H1 (cell line): ENCODE measurements around the gene TBX4. TPM values are rescaled to one million over a fixed set of nuclear protein-coding genes. Genes with fewer than 3 reads are reported as not detected.

ENCODE experiments used
- ASH2L ChIP-seq: fragments of 200-600, 300-600 bp; sonication (generic); IDR thresholded peaks from one replicate; pipeline ENCODE4 v1.7.1; 2017; ENCODE audit warnings: low read length
- BCL11A ChIP-seq, 2 experiments: IDR thresholded peaks; one replicate each; pipeline ENCODE4 v1.6.1; 2011; ENCODE audit warnings: low read depth in 2 of 2, low read length in 2 of 2, mild to moderate bottlenecking in 2 of 2
- CHD1 ChIP-seq: IDR thresholded peaks from 2 replicates; pipeline ENCODE4 v1.6.1; 2012; ENCODE audit warnings: low read depth, low read length, improper control_type of control experiment
- CTBP2 ChIP-seq: IDR thresholded peaks from 2 replicates; pipeline ENCODE4 v1.7.0; 2011; ENCODE audit warnings: borderline replicate concordance, mild to moderate bottlenecking, moderate library complexity, mixed read lengths, low read length; ENCODE audit not compliant: insufficient read depth, insufficient read length
- HDAC6 ChIP-seq: IDR thresholded peaks from one replicate; pipeline ENCODE4 v1.7.1; 2012; ENCODE audit warnings: low read depth, mild to moderate bottlenecking, inconsistent platforms, low read length, moderate library complexity
- POLR2AphosphoS5 ChIP-seq: IDR thresholded peaks from 2 replicates; pipeline ENCODE4 v1.6.1; 2011; ENCODE audit warnings: low read depth, low read length
- RAD21 ChIP-seq, 2 experiments: IDR thresholded peaks in 1 of 2; conservative IDR thresholded peaks in 1 of 2; 2 replicates each; pipeline ENCODE4 v1.6.1; 2011; ENCODE audit warnings: low read depth in 2 of 2, low read length in 2 of 2, improper control_type of control experiment in 1 of 2, inconsistent platforms in 1 of 2, mild to moderate bottlenecking in 1 of 2, moderate library complexity in 1 of 2
- YY1 ChIP-seq: IDR thresholded peaks from 2 replicates; pipeline ENCODE4 v1.6.1; 2011; ENCODE audit warnings: low read depth, mild to moderate bottlenecking, low read length
- polyA plus RNA-seq, 7 experiments: library from polyadenylated mRNA; depleted of rRNA in 3 of 7; stranded (reverse) in 5 of 7; unstranded in 2 of 7; fragments of >200 nt in 5 of 7; fragments of 200-250 nt in 2 of 7; gene quantifications; 1 replicate in 5 of 7; 2 replicates in 1 of 7; 4 replicates in 1 of 7; pipeline versions ENCODE4 v1.2.1 to v1.2.3, GENCODE V29; 2011 to 2013; ENCODE audit warnings: missing spikeins in 2 of 7, mixed read lengths in 2 of 7
- total RNA-seq: library from RNA; stranded (reverse); fragmentation: NEBNext Ultra II Directional; extraction: Animal tissue kit (Norgen Biotek cat#: 25700); gene quantifications from 2 replicates; pipeline ENCODE4 v1.2.1, GENCODE V29; 2021
- TF ChIP-seq, protein P1 (sequence below): IDR thresholded peaks from 2 replicates; pipeline ENCODE4 v1.6.1; 2012; ENCODE audit warnings: low read length, inconsistent platforms

The TBX4 gene
- total and polyA plus RNA-seq, 2 of the 8 experiments (the other 6 are each of a cell fraction or from before 2014, with no cell fraction given) = 0.02 TPM; not detected in 1

DNA sequence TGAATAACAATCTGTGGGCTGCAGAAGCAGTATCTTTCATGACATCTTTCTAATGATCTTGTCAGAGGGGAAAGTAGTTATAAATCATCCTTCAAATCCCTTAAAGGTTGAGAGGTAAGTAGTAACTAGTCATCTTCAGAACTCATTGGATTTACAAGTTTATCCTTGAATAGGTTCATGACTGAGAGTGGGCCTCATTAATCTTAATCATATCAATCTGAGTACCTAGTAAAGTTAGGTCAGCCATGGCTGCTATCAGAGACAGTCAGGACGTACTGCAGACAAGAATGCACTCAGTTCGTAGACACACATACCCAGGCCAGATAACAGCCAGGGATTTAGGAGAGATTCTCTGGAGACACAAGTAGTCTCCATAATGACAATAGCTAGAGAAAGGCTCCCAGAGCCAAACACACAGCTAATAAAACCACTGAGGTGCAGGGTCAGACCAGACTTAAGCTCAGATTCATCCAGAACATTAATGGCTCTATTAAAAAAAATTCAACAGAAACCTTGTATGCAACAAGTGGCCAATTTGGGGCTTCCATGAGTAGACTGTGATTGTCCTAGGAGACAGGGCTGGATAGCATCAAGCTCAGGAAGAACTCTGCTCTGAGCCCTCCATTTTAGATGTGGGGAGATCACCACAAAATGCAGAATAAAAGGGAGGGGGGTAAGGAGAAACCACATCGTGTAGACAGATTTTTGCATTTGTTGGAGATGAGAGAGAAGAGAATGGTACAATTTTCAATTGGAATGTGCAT is 65.8 kb downstream of the TBX4 start (continued):
- TF ChIP-seq, protein P1, sequence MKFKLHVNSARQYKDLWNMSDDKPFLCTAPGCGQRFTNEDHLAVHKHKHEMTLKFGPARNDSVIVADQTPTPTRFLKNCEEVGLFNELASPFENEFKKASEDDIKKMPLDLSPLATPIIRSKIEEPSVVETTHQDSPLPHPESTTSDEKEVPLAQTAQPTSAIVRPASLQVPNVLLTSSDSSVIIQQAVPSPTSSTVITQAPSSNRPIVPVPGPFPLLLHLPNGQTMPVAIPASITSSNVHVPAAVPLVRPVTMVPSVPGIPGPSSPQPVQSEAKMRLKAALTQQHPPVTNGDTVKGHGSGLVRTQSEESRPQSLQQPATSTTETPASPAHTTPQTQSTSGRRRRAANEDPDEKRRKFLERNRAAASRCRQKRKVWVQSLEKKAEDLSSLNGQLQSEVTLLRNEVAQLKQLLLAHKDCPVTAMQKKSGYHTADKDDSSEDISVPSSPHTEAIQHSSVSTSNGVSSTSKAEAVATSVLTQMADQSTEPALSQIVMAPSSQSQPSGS = no peak
- TF ChIP-seq RAD21 (IDR thresholded peaks at IDR 0.05 in 1 of 2, conservative IDR thresholded peaks at IDR 0.05 in 1 of 2; ENCODE audit: low read depth in 2 of 2, low read length in 2 of 2) (no peak), CTBP2 (no peak), POLR2AphosphoS5 (no peak), YY1 (no peak), CHD1 (no peak), BCL11A (IDR thresholded peaks at IDR 0.05; ENCODE audit: low read depth in 2 of 2, low read length in 2 of 2) (no peak), HDAC6 (no peak), ASH2L (no peak)
